Stimulated activated CD8-positive, alpha-beta memory T cell treated with anti-CD3 and anti-CD28 coated beads, Interleukin-7, amount 100 ng/mL, for 48 hours (primary cell): ENCODE results near the gene HDGFL2.
"Not testable (repeated sequence)": the region's sequence is repeated elsewhere in the genome, so short reads cannot be mapped to it uniquely, and the experiment has no call there.

ENCODE experiments used
- DNase-seq, 2 donors: peaks; one replicate each; pipeline ENCODE4 v3.0.0-alpha.2; 2020; ENCODE audit warnings: low read depth in 1 of 2; ENCODE audit errors: extremely low read depth in 1 of 2

HDGFL2 gene

DNA sequence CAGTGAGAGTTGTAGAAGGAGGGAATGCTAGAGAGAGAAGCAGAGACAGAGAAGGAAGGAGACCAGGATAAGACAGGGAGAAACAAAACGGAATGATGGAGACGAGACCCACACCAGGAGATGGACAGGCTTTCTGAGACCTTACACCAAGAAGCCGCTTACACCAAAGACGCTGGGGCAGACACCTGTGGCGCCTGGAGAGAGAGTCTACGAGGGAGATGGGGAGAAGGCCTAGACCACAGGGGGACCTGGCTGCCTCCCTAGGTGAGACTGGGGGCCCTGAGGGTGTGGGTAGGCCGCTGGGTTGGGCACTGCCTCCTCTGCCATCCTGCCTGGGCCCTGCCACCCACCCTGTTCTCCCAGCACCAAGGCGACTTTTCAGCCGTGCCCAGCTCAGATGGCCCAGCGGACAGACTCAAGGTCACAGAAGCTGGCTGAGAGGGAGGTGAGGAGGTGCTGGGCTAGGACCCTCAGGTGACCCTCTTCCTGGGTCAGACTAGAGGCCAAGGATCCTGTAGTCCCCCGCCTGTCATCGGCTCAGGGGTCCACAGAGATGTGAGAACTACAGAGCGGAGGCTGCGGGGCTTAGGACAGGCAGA, 57.9 kb downstream of the HDGFL2 start:
- no peak for DNase-seq

GRCh38 chr19:4531562-4532165, 59.6 kb downstream of the HDGFL2 start:
- DNase-seq = no peak

- DNase-seq = no peak
Measured at GRCh38 chr19:4533334-4533733, 61.2 kb downstream of the HDGFL2 start.

- no peak for DNase-seq
Measured at GRCh38 chr19:4533835-4534424, 61.8 kb downstream of the HDGFL2 start.

DNA sequence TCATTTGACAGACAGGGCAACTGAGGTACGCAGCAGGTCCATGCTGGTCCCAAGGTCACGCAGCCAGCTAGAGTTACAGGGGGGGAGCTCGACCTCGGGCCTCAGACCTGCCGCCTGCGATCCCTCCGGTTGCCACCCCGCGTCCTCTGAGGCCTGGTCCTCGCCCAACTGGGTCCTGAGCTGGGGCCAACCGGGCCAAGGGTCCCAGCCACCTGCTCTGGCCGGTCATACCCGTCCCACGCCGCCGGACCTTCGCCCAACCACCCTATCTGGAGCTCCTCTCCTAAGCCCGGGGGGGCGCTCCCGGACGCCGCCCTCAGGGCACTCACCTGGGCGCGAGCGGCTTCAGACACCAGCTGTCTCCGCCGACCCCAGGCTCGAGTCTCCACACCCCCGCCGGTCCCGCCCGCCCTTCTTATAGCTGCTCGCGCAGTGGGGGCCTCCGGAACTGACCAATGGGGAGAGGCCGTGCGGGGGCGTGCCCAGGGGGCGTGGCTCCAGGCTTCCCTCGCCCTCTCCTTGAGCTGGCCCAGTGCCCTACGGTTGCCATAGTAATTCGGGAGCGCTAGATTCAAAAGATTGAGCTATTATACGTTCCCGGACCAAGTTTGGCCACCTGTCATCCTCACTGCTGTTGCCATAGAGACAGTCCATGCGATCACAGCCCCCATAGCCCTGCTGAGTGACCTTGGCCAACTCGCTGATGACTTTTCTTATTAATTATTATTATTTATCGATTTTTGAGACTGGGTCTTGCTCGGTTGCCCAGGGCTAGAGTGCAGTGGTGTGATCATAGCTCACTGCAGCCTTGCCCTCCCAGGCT, 63.0 kb downstream of the HDGFL2 start, which contains the start of gene PLIN5:
Gene PLIN5, minus strand, starts transcription at position 389 of the 823 bp plus-strand sequence. CDS start 1,150 bp downstream, outside the sequence.
- DNase-seq = peak; percentile 30 to 44

- no peak for DNase-seq
Measured at GRCh38 chr19:4536798-4537197, 64.7 kb downstream of the HDGFL2 start.

DNA sequence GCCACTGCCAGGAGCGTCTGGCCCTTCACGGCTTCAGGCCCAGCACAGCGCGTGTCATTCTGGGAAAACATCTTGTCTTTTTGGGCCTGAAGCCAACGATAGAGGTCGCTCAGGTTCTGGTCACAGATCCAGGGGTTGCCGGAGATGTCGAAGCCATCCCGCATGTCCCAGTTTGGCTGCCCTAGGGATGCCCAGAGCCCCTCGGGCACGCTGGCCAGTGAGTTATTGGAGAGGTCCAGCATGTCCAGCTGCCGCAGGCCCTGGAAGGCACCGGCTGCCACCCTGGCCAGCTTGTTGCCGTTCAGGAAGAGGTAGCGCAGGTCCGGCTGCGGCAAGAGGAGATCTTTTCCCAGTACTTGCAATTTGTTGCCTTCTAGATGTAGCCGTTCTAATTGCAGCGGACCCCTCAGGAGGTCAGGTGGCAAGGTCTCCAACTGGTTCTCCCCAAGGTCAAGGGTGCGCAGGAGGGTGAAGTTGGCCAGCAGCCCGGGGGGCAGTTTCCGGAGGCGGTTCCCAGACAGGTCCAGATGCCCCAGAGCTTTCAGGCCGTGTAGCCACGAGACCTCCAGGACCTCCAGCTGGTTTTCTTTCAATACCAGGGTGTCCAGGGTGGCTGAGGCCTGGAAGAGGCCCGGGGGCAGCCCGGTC, 66.0 kb downstream of the HDGFL2 start:
- no peak for DNase-seq

- no peak for DNase-seq
Measured at GRCh38 chr19:4538601-4538954, 66.5 kb downstream of the HDGFL2 start.

DNA sequence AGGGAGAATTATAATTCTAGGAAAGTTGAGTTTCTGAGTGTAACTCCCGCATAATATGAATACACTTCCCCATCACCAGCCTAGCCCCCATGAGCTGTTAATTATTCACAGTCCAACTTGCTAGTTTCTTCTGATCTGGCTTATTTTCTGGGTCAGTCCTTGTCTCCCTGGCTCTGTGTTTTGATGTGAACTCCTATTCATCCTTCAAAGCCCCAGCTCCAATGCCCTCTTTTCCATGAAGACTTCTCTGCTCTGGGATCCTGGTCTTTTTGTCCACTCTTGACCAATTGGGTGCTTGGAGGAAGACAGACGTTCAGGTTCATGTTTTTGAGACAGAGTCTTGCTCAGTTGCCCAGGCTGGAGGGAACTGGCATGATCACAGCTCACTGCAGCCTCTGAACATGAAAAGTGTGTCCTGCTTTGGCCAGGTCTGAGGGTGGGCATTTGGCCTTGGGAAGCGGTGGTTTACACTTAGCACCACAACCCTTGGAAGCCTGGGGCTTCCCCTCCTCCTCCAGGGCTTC, 67.1 kb downstream of the HDGFL2 start:
- no peak for DNase-seq

- no peak for DNase-seq
Measured at GRCh38 chr19:4539693-4540581, 67.8 kb downstream of the HDGFL2 start, which contains the start of gene LRG1. TSS of gene LRG1 (minus strand) at chr19:4540036. CDS start at chr19:4540013, 23 bp downstream.

- no peak for DNase-seq
Measured at GRCh38 chr19:4541114-4541805, 69.2 kb downstream of the HDGFL2 start.

GRCh38 chr19:4541806-4542145, 69.7 kb downstream of the HDGFL2 start:
- DNase-seq = not testable (repeated sequence)

DNA sequence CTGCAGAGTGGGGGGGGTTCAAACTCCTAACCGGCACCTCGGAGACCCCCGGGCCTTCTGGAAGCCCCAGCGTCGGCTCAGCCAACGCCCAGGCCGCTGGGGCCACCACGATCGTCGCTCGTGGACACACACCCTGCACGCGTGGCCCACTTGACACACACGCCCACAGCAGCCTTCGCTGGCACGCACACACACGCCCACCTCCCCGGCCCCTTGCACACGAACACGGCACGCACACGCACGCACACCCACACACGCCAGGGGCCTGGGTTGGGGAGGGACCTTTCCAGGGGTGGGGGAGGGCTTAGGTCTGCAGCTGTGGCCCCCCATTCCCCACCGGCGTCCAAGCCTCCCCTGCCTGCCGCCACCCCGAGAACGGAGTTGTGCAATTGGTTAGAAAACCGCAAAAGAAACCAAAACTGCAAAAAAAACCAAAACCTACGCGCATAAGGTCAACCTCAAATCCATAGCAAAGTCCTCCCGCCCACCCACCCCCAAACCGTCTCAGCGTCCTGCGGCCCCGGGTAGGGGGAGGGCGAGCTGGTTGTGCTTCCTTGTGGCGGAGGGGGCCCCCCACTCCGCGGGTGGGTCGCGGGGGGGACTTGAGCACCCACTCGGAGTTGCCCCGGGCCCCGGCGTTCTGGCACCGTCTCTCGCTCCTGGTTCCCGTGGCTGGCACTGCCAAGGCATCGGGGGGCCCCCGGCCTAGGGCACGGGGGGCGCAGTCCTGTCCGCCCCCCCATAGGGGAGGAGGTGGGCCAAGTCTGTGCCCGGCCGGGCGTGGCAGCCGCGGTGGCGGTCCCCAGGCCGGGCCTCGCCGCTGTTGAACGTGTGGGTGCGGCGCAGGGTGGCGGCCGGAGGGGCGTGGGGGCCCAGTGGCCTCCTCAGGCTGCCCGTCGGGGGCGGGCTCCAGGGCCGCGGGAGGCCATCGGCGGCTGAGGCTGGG, 71.1 kb downstream of the HDGFL2 start:
- DNase-seq = no peak

DNA sequence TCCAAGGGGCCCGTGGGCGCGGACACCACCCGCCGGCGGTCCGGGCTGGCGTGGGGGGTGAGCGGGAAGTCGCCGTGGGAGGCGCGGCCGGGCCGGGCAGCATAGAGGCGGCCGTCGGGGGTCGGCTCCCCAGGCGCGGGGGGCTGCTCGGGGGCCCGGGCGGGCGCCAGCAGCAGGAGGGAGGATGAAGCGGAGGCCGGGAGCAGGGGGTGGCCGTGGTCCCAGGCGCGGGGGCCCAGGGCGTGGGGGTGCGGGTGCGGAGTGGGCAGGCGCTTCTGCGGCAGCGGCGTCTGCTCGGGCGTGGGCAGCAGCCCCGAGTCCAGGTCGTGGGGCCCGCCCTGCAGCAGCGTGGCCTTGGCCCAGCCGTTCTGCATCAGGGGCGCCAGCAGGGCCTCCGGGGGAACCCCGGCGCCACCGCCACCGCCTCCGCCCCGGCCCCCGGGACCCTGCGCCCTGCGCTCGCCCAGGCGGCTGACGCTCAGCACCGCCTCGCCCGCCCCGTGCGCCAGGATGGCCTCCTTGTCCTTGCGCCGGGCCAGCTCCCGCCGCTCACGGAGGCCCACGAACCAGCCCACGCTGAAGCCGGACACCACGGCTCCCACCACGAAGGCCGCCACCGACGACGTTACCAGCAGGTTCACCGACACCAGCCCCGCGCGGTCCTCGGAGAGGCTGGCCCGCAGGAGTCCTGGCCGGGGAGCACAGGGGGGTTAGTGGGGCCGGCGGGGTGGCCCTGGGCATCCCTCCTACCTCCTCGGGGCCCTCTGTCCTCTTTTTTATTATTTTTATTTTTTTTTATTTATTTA, 71.9 kb downstream of the HDGFL2 start:
- no peak for DNase-seq

GRCh38 chr19:4547303-4548237, 75.5 kb downstream of the HDGFL2 start:
- DNase-seq = no peak

GRCh38 chr19:4548238-4548584, 76.1 kb downstream of the HDGFL2 start:
- DNase-seq = no peak
